K562 (cell line): ENCODE results near the gene ACOT13. TPM values are rescaled to one million over a fixed set of nuclear protein-coding genes. Genes with fewer than 3 reads are reported as not detected.

Experiments
- BHLHE40 ChIP-seq: IDR thresholded peaks from 2 replicates; pipeline ENCODE4 v1.6.1; 2011; ENCODE audit warnings: low read length, improper control_type of control experiment
- DIDO1 ChIP-seq: fragments of 450-650 bp; IDR thresholded peaks from 2 replicates; pipeline ENCODE4 v1.6.1; 2016; ENCODE audit warnings: low read depth, missing biosample characterization, missing genetic modification characterization
- HOXB6 ChIP-seq: fragments of 250-450 bp; sonication (Bioruptor Pico); IDR thresholded peaks from 2 replicates; pipeline ENCODE4 v1.5.1; 2022; ENCODE audit warnings: mild to moderate bottlenecking, borderline replicate concordance
- MNT ChIP-seq, 2 experiments: fragments of 450-650 bp; conservative IDR thresholded peaks; 2 replicates each; pipeline ENCODE4 v1.6.1; 2017; ENCODE audit warnings: mild to moderate bottlenecking in 2 of 2, moderate library complexity in 2 of 2
- MXI1 ChIP-seq: IDR thresholded peaks from 2 replicates; pipeline ENCODE4 v1.6.1; 2011; ENCODE audit warnings: low read depth, mild to moderate bottlenecking, improper control_type of control experiment, low read length
- PHF8 ChIP-seq: fragments of 200-600 bp; sonication (generic); IDR thresholded peaks from 2 replicates; pipeline ENCODE4 v1.6.1; 2012; ENCODE audit warnings: mixed run types, mild to moderate bottlenecking, inconsistent platforms, low read length, moderate library complexity, borderline replicate concordance
- TSHZ1 ChIP-seq: fragments of 250-450 bp; sonication (Bioruptor Pico); IDR thresholded peaks from 2 replicates; pipeline ENCODE4 v1.4.0; 2020; ENCODE audit warnings: mild to moderate bottlenecking, moderate library complexity
- ZBTB1 ChIP-seq: sonication (generic); formaldehyde crosslinking; IDR thresholded peaks from 2 replicates; pipeline ENCODE4 v1.8.1; 2023; ENCODE audit warnings: missing genetic modification reagents, low read depth, mild to moderate bottlenecking, borderline replicate concordance
- ZNF12 ChIP-seq: sonication (generic); formaldehyde crosslinking; IDR thresholded peaks from 2 replicates; pipeline ENCODE4 v1.4.0; 2020; ENCODE audit warnings: mild to moderate bottlenecking, missing genetic modification reagents
- ZNF140 ChIP-seq: fragments of 250-450 bp; sonication (Bioruptor Pico); IDR thresholded peaks from 2 replicates; pipeline ENCODE4 v1.8.0; 2021; ENCODE audit warnings: moderate library complexity, mild to moderate bottlenecking, inconsistent platforms
- ZNF561 ChIP-seq: fragments of 450-650 bp; formaldehyde crosslinking; conservative IDR thresholded peaks from 2 replicates; pipeline ENCODE4 v1.4.0; 2020; ENCODE audit warnings: mild to moderate bottlenecking, moderate library complexity
- polyA plus RNA-seq, 8 experiments: library from polyadenylated mRNA; depleted of rRNA in 4 of 8; stranded (reverse) in 5 of 8; unstranded in 3 of 8; fragments of >200 nt; fragmentation: Nextera tagmentation in 2 of 8; fragmentation: Illumina TruSeq in 1 of 8; extraction: Ambion mirVana in 2 of 8; extraction: Trizol in 1 of 8; gene quantifications; 2 replicates each; pipeline versions ENCODE4 v1.2.1 to v1.2.3, GENCODE V29; 2011 to 2014; ENCODE audit warnings: inconsistent platforms in 1 of 8, missing spikeins in 1 of 8
- total RNA-seq, 7 experiments: library from RNA; depleted of rRNA in 6 of 7; stranded (reverse); fragments of >200 nt in 6 of 7; fragmentation: Illumina TruSeq in 2 of 7; extraction: Trizol in 2 of 7; gene quantifications; 2 replicates each; pipeline versions ENCODE4 v1.2.1 to v1.2.3, GENCODE V29; 2011 to 2021; ENCODE audit warnings: low replicate concordance in 1 of 7
- TF ChIP-seq, protein P1 (sequence below): fragments of 450-650 bp; formaldehyde crosslinking; IDR thresholded peaks from 2 replicates; pipeline ENCODE4 v1.4.0; 2020; ENCODE audit warnings: mild to moderate bottlenecking, moderate library complexity
- TF ChIP-seq, protein P2 (sequence below), 2 experiments: fragments of 450-650 bp in 1 of 2; IDR thresholded peaks; 2 replicates each; pipeline ENCODE4 v1.6.1; 2011 to 2017; ENCODE audit warnings: low read depth in 2 of 2, antibody characterized with exemption in 1 of 2, borderline replicate concordance in 1 of 2, low read length in 1 of 2, mild to moderate bottlenecking in 1 of 2, mixed read lengths in 1 of 2; ENCODE audit not compliant: control insufficient read depth in 1 of 2

The ACOT13 gene
- total and polyA plus RNA-seq, 9 of the 15 experiments (the other 6 are each of a cell fraction or from before 2014, with no cell fraction given), result 14.1 to 129 (median 65.7) TPM

DNA sequence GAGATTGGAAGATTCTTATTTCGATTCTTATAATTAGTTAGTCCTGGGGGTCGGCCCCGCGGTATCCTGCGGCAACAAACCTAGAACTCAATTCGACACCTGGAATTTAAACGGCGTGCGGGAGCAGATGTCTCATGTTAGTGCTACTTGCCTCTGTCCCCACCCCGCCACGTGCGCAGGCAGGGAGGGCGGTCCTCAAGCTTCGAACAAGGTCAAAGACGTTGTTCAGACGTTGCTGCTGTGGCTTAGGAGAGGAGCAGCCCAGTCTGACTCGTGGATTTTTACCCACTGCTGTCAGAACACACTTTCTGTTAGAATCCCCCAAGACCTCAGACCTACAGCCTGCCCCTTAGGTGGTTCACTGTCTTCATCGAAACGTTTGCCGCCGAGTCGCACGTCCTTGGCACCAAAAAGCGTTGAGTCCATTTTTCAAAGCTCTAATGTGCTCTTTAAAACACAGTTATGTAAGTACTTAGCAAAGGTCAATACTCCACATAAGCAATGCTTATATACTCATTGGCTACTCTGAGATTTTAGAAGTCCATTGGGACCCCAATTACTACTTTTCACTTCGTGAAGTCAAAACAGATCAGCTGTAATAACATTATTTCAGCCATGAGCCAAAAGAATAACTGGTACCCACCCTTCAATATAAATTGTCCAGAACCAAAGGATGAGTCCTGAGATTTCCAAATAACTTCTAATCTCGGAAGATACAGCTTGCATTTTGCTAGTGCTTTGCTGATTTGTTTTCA, 54.8 kb downstream of the ACOT13 start (continued):
- TF ChIP-seq TSHZ1 (CRISPR knock-in tag) (0 out of 2 replicates have a peak, but pooled peaks have one; percentile 58), HOXB6 (CRISPR knock-in tag) (peak; percentile 6; the same call in 1 of the 2 replicates), ZNF561 (no peak), DIDO1 (tag) (peak; percentile 41; the same call in 1 of the 2 replicates), PHF8 (peak; percentile 79), MNT (conservative IDR thresholded peaks at IDR 0.05) (peak; percentile 99), MXI1 (peak; percentile 71), BHLHE40 (peak; percentile 96), ZNF140 (no peak), ZBTB1 (peak; percentile 85), ZNF12 (CRISPR knock-in tag) (peak; percentile 63; the same call in 1 of the 2 replicates)
- TF ChIP-seq, protein P1, sequence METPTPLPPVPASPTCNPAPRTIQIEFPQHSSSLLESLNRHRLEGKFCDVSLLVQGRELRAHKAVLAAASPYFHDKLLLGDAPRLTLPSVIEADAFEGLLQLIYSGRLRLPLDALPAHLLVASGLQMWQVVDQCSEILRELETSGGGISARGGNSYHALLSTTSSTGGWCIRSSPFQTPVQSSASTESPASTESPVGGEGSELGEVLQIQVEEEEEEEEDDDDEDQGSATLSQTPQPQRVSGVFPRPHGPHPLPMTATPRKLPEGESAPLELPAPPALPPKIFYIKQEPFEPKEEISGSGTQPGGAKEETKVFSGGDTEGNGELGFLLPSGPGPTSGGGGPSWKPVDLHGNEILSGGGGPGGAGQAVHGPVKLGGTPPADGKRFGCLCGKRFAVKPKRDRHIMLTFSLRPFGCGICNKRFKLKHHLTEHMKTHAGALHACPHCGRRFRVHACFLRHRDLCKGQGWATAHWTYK (CRISPR knock-in tag), result peak; percentile 87
- TF ChIP-seq, protein P2, sequence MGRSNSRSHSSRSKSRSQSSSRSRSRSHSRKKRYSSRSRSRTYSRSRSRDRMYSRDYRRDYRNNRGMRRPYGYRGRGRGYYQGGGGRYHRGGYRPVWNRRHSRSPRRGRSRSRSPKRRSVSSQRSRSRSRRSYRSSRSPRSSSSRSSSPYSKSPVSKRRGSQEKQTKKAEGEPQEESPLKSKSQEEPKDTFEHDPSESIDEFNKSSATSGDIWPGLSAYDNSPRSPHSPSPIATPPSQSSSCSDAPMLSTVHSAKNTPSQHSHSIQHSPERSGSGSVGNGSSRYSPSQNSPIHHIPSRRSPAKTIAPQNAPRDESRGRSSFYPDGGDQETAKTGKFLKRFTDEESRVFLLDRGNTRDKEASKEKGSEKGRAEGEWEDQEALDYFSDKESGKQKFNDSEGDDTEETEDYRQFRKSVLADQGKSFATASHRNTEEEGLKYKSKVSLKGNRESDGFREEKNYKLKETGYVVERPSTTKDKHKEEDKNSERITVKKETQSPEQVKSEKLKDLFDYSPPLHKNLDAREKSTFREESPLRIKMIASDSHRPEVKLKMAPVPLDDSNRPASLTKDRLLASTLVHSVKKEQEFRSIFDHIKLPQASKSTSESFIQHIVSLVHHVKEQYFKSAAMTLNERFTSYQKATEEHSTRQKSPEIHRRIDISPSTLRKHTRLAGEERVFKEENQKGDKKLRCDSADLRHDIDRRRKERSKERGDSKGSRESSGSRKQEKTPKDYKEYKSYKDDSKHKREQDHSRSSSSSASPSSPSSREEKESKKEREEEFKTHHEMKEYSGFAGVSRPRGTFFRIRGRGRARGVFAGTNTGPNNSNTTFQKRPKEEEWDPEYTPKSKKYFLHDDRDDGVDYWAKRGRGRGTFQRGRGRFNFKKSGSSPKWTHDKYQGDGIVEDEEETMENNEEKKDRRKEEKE (IDR thresholded peaks at IDR 0.05; ENCODE audit: borderline replicate concordance in 1 of 2, control insufficient read depth in 1 of 2, low read depth in 2 of 2, low read length in 1 of 2), result no peak
